ENCODE results near the gene POU3F3.

The POU3F3 gene

GRCh38 chr2:104853534-104854497 is at the start of gene POU3F3:
TSS of gene POU3F3 (plus strand) at chr2:104854115. CDS start at chr2:104855511, 1,396 bp downstream.
- peak; percentile 58 to 72 for DNase-seq

DNA sequence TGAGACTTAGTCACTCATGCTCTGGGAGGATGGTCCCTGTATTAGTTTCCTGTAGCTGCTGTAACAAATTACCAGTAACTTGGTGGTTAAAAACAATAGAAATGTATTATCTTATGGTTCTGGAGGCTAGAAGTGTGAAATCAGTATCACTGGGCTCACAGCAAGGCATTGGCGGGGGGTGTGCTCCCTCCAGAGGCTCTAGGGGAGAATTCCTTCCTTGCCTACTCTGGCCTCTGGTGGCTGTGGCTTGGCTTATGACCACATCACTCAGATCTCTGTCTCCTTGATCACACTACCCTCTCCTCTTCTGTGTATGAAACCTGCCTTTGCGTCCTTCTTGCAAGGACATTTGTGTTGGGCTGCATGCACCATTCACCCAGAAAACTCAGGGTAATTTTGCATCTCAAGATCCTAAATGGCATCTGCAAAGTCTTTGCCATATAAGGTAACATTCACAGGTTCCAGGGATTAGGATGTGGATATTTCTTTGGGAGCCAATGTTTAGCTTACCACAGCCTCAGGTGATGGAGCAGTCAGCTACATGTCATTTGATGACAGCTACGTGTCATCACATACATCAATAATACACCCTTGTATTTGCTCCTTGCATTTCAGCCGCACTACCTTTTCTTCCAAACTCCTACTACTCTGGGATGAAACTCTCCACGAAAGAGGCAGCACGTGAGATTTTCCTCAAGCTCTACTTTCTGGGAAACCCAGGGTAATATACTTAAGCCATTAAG is 49.6 kb upstream of the POU3F3 start:
- no peak for DNase-seq

- DNase-seq = no peak
Observed at GRCh38 chr2:104812286-104812685, 41.6 kb upstream of the POU3F3 start.

DNA sequence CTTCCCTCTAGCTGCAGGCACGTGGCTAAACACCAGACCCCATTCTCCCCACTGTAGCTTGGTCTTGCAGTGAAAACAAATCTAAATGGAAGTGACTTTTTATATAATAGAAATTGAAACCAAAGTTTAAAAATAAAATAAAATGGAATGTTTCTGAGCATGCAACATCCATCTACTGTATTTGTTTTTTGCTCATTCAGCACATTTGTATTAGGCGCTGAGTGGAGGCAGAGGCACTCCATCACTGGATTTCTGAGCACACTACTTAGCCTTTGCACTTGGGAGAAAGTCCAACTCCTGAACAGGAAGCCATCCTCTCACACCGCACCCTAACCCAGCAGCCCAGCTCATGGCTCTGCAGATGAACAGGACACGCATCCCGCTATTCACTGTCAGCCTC is 37.8 kb upstream of the POU3F3 start:
- DNase-seq = no peak

- no peak for DNase-seq
Observed at GRCh38 chr2:104818264-104818663, 35.7 kb upstream of the POU3F3 start.

GRCh38 chr2:104820126-104820525 is 33.8 kb upstream of the POU3F3 start:
- DNase-seq = no peak

DNA sequence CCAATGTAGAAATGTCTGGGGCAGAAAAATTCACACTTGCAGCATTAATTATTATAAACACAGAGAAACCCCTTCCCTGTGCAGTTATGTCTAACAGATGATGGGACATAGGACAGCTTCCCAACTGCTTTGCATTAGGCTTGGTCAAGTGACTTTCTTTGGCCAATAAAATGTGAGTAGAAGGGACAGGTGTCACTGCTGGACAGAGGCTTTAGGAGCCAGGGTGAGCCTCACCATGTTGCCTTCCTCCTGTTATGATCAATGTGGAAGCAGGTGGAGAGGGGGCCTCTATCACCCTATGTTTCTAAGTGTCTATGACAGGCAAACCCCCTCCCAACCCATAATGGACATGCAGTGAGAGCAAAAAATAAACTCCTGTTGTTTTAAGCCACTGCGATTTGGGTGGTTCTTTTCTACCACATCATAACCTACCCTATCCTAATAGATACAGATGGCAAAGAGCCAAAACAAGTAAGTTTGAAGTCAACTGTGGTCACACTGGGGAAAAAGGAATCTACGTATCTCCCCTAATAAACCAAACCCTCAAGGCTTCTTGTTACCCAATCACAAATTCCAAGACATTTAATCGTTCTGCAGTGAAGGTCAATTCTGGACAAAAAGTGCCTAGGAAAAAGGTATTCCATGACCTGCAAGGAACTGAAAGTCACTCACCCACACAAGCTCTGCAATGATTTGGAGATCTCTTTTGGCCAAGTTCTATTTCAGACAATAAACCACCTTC is 28.6 kb upstream of the POU3F3 start:
- no peak for DNase-seq

- DNase-seq = no peak
Observed at GRCh38 chr2:104826016-104826415, 27.9 kb upstream of the POU3F3 start.

- no peak for DNase-seq
Observed at GRCh38 chr2:104831742-104832141, 22.2 kb upstream of the POU3F3 start.

DNA sequence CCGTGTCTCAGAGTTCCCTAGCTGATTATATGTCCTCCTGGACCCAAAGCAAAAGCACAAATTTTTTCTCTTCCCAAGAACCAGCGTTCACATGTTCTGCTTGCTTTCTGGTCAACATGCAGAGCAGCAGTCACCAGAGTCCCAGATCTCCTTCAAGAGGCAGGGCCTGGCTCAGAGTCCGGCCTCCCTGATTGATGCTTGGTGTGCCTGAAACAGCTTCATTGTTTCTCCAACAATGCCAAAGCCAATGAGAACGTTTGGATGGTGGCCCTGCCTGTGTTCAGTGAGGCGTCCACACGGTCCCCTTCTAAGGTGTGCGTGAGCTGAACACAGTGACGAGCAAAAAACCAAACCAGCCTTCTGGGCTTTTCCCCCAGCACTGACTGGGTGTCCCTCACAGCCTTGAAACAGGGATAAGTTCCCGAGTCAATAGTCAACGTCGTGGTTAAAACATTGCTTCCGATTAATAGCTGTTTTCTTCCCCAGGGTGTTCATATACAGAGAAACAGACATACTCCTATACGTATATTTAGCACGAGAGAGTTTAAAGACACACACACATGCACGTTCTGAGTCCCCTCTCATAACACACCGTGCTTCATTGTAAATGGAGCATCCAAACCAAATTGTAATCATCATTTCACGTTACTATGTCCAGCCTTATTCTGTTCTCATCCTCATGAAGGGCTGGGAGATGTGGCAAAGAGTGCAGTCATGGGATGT is 19.3 kb upstream of the POU3F3 start:
- DNase-seq = no peak

DNA sequence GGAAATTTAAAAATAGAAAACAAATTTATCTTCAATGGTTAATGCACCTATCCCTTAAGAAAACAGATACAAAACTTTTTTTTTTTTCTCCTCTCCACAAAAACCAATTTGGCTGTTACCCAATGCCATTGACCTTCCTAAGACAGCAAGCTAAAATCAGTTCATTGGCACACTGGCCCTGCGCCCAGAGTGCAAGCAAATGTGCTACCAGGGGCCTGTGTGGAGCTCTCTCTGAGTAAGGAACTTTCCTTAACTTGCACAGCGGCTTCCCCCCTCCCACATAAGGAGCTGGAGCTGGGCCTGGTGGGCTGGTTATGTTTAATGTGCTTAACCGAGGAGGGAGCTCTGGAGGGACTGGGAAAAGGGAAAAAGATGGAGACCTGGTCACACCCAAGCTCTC is 17.6 kb upstream of the POU3F3 start:
- no peak for DNase-seq

DNA sequence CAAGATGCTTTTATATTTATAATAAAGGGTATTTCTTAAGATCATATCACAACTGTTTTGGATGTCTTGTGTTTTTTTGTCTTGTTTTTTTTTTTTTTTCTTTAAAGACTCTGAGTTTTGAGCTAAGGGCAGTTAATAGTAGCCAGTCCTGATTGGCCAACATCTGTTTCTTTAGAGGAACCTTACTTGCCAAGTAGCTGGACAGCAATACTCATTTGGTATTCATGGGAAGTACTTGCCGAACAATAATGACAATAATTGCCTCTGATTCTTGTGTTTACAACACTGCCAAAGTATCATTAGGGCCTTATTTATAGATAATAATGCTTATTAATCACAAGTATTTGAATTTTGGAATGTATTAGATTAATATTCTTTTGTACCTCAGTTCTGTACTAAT is 17.1 kb upstream of the POU3F3 start:
- DNase-seq = no peak

- no peak for DNase-seq
Observed at GRCh38 chr2:104840156-104840555, 13.8 kb upstream of the POU3F3 start.

- no peak for DNase-seq
Observed at GRCh38 chr2:104840893-104841585, 12.9 kb upstream of the POU3F3 start.

GRCh38 chr2:104841744-104842143 is 12.2 kb upstream of the POU3F3 start:
- DNase-seq = no peak

GRCh38 chr2:104844807-104845551 is 8.9 kb upstream of the POU3F3 start:
- DNase-seq = no peak

DNA sequence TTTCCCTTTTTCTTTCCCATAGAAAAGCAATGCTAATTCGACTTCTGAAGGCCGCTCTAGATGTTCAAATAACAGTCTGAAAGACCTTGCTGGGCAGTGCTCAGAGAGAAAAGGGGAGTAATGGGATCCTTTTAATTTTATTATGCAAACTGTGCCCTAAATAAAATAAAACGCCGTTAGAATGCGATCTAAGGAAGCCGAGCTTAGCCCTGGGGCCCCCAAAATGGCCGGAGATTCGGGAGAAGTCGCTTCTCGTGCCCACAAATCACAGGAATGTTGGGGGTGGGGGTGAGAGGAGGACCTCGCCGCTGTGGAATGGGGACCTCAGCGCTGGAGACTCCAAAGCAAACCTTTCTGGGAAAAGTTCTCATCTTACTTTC is 8.4 kb upstream of the POU3F3 start:
- DNase-seq = no peak

- no peak for DNase-seq
Observed at GRCh38 chr2:104845946-104846785, 7.7 kb upstream of the POU3F3 start.

DNA sequence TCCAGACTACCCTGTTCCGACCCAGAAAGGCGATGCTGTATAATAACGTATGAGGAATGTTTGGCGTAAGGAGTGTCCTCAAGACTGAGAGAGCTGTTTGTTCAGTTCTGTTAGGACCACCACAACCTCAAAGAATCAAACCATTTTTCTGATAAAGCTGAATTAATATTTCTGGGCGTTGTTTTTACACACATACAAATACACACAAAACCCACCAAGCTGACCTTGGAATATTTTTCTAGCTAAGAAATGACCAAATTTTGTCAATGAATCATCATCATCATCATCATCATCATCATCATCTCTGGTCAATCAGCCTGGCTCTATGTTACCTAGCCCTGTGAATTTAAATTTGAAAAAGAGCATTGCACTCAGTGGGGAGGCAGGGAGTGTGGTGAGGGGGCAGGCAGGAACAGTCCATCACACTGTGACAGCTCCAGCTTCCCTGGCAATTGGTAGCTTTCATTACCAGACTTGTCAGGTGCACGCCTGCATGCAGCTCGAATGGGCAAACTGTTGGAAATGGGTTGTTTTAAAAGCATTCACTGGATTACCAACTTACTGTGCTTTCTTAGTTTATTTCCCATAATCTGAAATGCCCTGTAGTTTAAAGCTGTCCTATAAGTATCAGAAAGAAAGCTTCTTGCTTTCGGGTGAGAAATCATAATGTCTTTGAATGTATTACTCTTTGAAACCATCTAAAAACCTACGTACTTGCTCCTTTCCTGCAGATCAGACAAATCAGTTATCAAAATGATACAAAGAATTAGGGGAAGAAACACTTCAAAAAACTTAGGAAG is 6.9 kb upstream of the POU3F3 start:
- no peak for DNase-seq

All from NCI-H2081 (cell line).